Measurements from ENCODE around the gene IFT172.
"Not testable (repeated sequence)": the region's sequence is repeated elsewhere in the genome, so short reads cannot be mapped to it uniquely, and the experiment has no call there.

The IFT172 gene

DNA sequence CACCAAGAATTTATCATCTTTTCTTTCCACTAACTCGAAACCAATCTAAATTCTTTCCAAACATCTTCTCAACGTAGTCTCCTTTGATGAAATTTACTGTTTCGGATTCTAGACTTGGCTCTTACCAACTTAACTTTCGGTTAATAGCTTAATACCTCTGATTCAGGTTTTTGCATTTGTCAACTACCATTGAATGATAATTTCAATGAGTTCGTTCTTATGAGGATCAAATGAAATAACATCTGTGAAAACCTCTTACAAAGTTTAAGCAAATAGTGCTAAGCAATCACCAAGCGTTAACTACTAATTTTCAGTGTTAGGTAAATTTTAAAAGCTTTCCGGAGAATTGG, 61.7 kb downstream of the IFT172 start:
- H3K79me2 ChIP-seq (ENCODE audit: insufficient read depth, low read length): peaks cover 29% of the 10 kb centered on the region
- H3K9ac ChIP-seq (ENCODE audit: low read length): peak overlapping the region; percentile 86
- no peaks in the 10 kb centered on the region for H4K20me1 ChIP-seq (ENCODE audit: low read depth, low read length)
- no peaks in the 10 kb centered on the region for H3K27me3 ChIP-seq (ENCODE audit: low read length)
- no peaks in the 10 kb centered on the region for H3K9me3 ChIP-seq (ENCODE audit: insufficient read depth, low read length)
- no peaks in the 10 kb centered on the region for H3K9me2 ChIP-seq (replicated peaks; ENCODE audit: insufficient read depth, low read length)
- peak overlapping the region; percentile 74 for H3K4me3 ChIP-seq (ENCODE audit: insufficient read depth, low read length, poor library complexity, severe bottlenecking)
- peak overlapping the region; percentile 81 for H2AFZ ChIP-seq (ENCODE audit: low read depth, low read length, severe bottlenecking)
- H3K27ac ChIP-seq (ENCODE audit: low read depth, low read length): peak overlapping the region; percentile 75; the same call in 1 of the 2 replicates
- TF ChIP-seq, protein P1, sequence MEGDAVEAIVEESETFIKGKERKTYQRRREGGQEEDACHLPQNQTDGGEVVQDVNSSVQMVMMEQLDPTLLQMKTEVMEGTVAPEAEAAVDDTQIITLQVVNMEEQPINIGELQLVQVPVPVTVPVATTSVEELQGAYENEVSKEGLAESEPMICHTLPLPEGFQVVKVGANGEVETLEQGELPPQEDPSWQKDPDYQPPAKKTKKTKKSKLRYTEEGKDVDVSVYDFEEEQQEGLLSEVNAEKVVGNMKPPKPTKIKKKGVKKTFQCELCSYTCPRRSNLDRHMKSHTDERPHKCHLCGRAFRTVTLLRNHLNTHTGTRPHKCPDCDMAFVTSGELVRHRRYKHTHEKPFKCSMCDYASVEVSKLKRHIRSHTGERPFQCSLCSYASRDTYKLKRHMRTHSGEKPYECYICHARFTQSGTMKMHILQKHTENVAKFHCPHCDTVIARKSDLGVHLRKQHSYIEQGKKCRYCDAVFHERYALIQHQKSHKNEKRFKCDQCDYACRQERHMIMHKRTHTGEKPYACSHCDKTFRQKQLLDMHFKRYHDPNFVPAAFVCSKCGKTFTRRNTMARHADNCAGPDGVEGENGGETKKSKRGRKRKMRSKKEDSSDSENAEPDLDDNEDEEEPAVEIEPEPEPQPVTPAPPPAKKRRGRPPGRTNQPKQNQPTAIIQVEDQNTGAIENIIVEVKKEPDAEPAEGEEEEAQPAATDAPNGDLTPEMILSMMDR (IDR thresholded peaks at IDR 0.05; ENCODE audit: insufficient read depth, low read length, poor library complexity, severe bottlenecking): no peak
- no peak for TF ChIP-seq EZH2phosphoT487 (conservative IDR thresholded peaks at IDR 0.05; ENCODE audit: low read length)
- no peaks in the 10 kb centered on the region for H3K36me3 ChIP-seq (ENCODE audit: low read length)
- peak overlapping the region; percentile 86 for H3K4me2 ChIP-seq (ENCODE audit: low read depth, low read length, poor library complexity, severe bottlenecking)
- H3F3A ChIP-seq (ENCODE audit: insufficient read depth): peaks cover 11% of the 10 kb centered on the region

- H3K9me2 ChIP-seq (replicated peaks; ENCODE audit: insufficient read depth, low read length); H3K9ac ChIP-seq (ENCODE audit: low read length); H3K27me3 ChIP-seq (ENCODE audit: low read length); H3K4me3 ChIP-seq (ENCODE audit: insufficient read depth, low read length, poor library complexity, severe bottlenecking); H2AFZ ChIP-seq (ENCODE audit: low read depth, low read length, severe bottlenecking); H3K9me3 ChIP-seq (ENCODE audit: insufficient read depth, low read length); H3K27ac ChIP-seq (ENCODE audit: low read depth, low read length); H4K20me1 ChIP-seq (ENCODE audit: low read depth, low read length); H3F3A ChIP-seq (ENCODE audit: insufficient read depth); H3K4me2 ChIP-seq (ENCODE audit: low read depth, low read length, poor library complexity, severe bottlenecking); H3K36me3 ChIP-seq (ENCODE audit: low read length): not testable (repeated sequence)
- peaks cover 10% of the 10 kb centered on the region for H3K79me2 ChIP-seq (ENCODE audit: insufficient read depth, low read length)
Measured at GRCh38 chr2:27425039-27425438, 64.5 kb downstream of the IFT172 start.

GRCh38 chr2:27422958-27423357, 66.6 kb downstream of the IFT172 start:
- Histone ChIP-seq H3K27ac (ENCODE audit: low read depth, low read length) (no peak overlapping the region), H3K9ac (ENCODE audit: low read length) (no peak overlapping the region), H3K27me3 (ENCODE audit: low read length) (no peaks in the 10 kb centered on the region), H3F3A (ENCODE audit: insufficient read depth) (0 out of 2 replicates have a peak, but pooled peaks cover 3% of the 10 kb centered on the region), H4K20me1 (ENCODE audit: low read depth, low read length) (no peaks in the 10 kb centered on the region), H3K9me2 (replicated peaks; ENCODE audit: insufficient read depth, low read length) (no peaks in the 10 kb centered on the region), H2AFZ (ENCODE audit: low read depth, low read length, severe bottlenecking) (no peak overlapping the region), H3K9me3 (ENCODE audit: insufficient read depth, low read length) (no peaks in the 10 kb centered on the region), H3K36me3 (ENCODE audit: low read length) (no peaks in the 10 kb centered on the region), H3K79me2 (ENCODE audit: insufficient read depth, low read length) (no peaks in the 10 kb centered on the region), H3K4me2 (ENCODE audit: low read depth, low read length, poor library complexity, severe bottlenecking) (no peak overlapping the region), H3K4me3 (ENCODE audit: insufficient read depth, low read length, poor library complexity, severe bottlenecking) (no peak overlapping the region)
- no peak for TF ChIP-seq EZH2phosphoT487 (conservative IDR thresholded peaks at IDR 0.05; ENCODE audit: low read length)
- TF ChIP-seq, protein P1 (IDR thresholded peaks at IDR 0.05; ENCODE audit: insufficient read depth, low read length, poor library complexity, severe bottlenecking): no peak

- H3K9me2 ChIP-seq (replicated peaks; ENCODE audit: insufficient read depth, low read length): no peaks in the 10 kb centered on the region
- no peaks in the 10 kb centered on the region for H3K9me3 ChIP-seq (ENCODE audit: insufficient read depth, low read length)
- no peaks in the 10 kb centered on the region for H3K79me2 ChIP-seq (ENCODE audit: insufficient read depth, low read length)
- H3K4me3 ChIP-seq (ENCODE audit: insufficient read depth, low read length, poor library complexity, severe bottlenecking): no peak overlapping the region
- H3K4me2 ChIP-seq (ENCODE audit: low read depth, low read length, poor library complexity, severe bottlenecking): no peak overlapping the region
- no peak for TF ChIP-seq EZH2phosphoT487 (conservative IDR thresholded peaks at IDR 0.05; ENCODE audit: low read length)
- TF ChIP-seq, protein P1 (IDR thresholded peaks at IDR 0.05; ENCODE audit: insufficient read depth, low read length, poor library complexity, severe bottlenecking): no peak
- H3K27ac ChIP-seq (ENCODE audit: low read depth, low read length): no peak overlapping the region
- H2AFZ ChIP-seq (ENCODE audit: low read depth, low read length, severe bottlenecking): no peak overlapping the region
- no peaks in the 10 kb centered on the region for H3K36me3 ChIP-seq (ENCODE audit: low read length)
- 0 out of 2 replicates have a peak, but pooled peaks cover 3% of the 10 kb centered on the region for H3F3A ChIP-seq (ENCODE audit: insufficient read depth)
- H3K9ac ChIP-seq (ENCODE audit: low read length): no peak overlapping the region
- H4K20me1 ChIP-seq (ENCODE audit: low read depth, low read length): no peaks in the 10 kb centered on the region
- no peaks in the 10 kb centered on the region for H3K27me3 ChIP-seq (ENCODE audit: low read length)
Measured at GRCh38 chr2:27421660-27422250, 67.8 kb downstream of the IFT172 start.

Data from SU-DHL-6 (cell line).